ENCODE data around the gene UBXN2A.

DNA sequence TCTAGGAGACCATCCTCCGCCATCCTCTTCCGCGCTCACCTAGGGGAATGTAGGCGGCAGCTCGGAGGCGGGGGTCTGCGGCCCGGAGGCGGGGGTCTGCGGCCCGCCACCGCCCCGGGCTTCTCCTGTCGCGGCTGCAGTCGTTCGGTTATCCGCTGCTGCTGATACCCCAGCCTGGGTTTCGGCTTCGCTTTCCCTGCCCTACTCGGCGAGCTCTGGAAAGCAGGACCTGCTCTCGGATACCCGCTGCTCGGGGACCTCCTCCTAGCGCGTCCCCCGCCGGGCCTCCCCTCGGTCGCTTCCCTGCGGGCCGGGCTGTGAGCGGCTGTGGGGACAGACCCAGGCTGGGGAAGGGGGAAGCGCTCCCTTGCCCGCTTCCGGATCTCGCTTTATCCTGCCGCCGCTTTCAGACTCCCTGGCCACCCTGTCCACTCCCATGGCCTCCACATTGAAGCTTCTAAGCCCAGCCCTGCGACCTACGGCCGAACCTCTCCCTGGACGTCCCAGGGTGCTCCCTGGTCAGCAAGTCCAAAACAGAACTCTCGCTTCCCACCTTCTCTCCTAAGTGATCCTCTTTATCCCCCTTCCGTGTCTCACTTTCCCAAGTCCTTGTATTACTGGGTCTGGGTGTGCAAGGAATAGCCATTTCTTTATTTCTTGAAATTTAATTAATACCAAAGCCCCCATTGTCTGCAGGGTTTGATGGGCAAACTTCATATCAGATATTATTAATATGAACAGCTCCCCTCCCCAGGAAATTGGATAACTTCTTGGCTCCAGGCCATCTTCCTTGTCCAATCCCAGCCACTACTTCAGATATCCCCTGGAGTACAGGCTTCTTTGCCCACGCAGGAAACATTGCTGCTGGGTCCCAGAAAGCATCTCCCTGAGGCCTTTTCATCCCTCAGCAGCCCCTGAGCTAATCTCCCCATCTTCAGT, 110.0 kb downstream of the UBXN2A start:
- TF ChIP-seq CTCF (IDR thresholded peaks at IDR 0.05) (no peak), POLR2A (IDR thresholded peaks at IDR 0.05) (no peak)
